ENCODE data around the gene C6orf136. TPM values are rescaled to one million over a fixed set of nuclear protein-coding genes. Genes with fewer than 3 reads are reported as not detected.

The C6orf136 gene
- total RNA-seq, 2 donors from 2014 or later: 71.3 to 83.3 TPM

DNA sequence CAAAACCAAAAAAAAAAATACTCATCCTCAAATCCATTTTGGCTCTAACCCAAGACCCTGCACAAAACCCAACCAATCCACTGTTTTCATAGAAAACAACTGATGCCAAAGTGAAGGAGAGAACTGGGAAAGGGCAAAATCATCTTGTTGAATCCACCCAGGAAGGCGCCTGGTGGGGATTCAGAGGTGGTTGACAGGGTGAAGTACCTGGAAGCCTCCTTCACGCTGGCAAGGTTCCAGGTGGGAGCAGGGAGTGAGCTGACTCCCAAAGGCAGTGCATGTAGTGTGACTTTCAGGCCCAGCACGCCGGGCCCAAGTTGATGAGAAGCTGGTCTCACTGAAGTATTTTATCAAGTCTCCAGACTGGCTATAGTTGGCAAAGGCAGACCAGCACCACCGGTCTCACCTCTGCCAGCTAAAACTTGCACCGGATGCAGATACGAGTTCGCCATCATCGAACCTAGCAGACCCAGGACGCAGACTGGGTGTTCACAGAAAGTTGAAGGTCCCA, 46.4 kb upstream of the C6orf136 start:
- Histone ChIP-seq H3K9me3 (no peaks in the 10 kb centered on the region), H3K4me1 (no peaks in the 10 kb centered on the region), H3K27me3 (no peaks in the 10 kb centered on the region), H3K27ac (no peak overlapping the region), H3K36me3 (peaks cover 29% of the 10 kb centered on the region), H3K9ac (ENCODE audit: low read depth in 2 of 2, low read length in 2 of 2) (no peak overlapping the region), H3K4me3 (no peak overlapping the region)
- intact Hi-C loops (cut with DNase I): loop anchor here (5.0 kb wide), 1 partner anchor 53 kb away; no protein-coding TSS in a partner anchor
- no peak for DNase-seq
- TF ChIP-seq CTCF (IDR thresholded peaks at IDR 0.05): no peak

DNA sequence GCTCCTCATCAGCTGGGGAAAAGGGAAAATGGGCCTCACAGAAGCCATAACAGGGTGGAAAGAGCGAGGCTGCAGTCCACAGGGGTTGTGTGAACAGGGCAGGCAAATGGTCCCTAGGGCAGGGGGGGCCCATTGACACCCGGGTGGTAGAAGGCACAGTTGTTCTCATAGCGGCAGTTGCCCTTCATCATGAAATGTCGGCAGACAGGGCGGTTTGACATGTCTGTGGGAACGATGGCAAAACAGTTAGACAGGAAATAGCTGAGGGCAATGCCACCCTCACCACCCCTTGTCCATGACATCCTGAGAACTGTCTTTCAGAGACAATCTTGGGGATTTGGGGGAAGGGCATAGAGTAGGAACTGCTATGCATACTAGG, 45.5 kb upstream of the C6orf136 start:
- Histone ChIP-seq H3K27ac (no peak overlapping the region), H3K27me3 (no peaks in the 10 kb centered on the region), H3K9me3 (no peaks in the 10 kb centered on the region), H3K4me3 (no peak overlapping the region), H3K9ac (ENCODE audit: low read depth in 2 of 2, low read length in 2 of 2) (no peak overlapping the region), H3K4me1 (no peaks in the 10 kb centered on the region), H3K36me3 (peaks cover 36% of the 10 kb centered on the region)
- DNase-seq: no peak
- no peak for TF ChIP-seq CTCF (IDR thresholded peaks at IDR 0.05)
- intact Hi-C loops (cut with DNase I): loop anchor here (5.0 kb wide), 1 partner anchor 54 kb away; no protein-coding TSS in a partner anchor

DNA sequence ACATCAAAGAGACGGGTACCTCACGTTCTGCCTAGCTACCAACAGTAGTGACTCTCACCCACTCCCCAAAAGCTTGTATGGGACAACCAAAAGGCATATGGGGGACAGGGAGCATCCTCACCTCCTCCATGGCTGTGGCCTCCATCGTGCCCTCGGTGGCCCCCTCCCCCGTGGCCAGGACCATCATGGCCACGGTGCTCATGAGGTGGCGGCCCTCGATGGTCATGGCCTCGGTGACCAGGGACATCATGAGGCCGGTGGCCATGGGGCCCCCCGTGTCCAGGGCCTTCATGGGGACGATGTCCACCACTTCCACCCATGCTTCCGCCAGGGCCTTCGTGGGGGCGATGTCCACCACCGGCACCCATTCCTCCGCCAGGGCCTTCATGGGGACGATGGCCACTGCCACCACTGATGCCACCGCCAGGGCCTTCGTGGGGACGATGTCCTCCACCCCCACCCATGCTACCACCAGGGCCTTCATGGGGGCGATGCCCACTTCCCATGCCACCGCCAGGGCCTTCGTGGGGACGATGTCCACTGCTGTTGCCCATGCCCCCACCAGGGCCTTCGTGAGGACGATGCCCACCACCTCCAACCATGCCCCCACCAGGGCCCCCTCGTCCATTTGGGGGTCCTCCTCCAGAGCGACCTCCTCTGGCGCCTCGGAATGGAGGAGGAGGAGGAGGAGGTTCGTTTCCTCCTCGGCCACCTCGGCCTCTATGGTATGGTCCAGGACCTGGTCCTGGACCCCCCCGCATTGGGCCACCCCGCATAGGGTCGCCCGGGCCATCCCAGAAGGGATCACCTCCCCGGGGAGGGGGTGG, 44.9 kb upstream of the C6orf136 start:
- Histone ChIP-seq H3K4me1 (no peaks in the 10 kb centered on the region), H3K4me3 (no peak overlapping the region), H3K36me3 (peaks cover 42% of the 10 kb centered on the region), H3K9ac (ENCODE audit: low read depth in 2 of 2, low read length in 2 of 2) (no peak overlapping the region), H3K27me3 (no peaks in the 10 kb centered on the region), H3K9me3 (no peaks in the 10 kb centered on the region), H3K27ac (no peak overlapping the region)
- no peak for TF ChIP-seq CTCF (IDR thresholded peaks at IDR 0.05)
- intact Hi-C loops (cut with DNase I): loop anchor here (5.0 kb wide), 1 partner anchor 55 kb away; no protein-coding TSS in a partner anchor
- no peak for DNase-seq

DNA sequence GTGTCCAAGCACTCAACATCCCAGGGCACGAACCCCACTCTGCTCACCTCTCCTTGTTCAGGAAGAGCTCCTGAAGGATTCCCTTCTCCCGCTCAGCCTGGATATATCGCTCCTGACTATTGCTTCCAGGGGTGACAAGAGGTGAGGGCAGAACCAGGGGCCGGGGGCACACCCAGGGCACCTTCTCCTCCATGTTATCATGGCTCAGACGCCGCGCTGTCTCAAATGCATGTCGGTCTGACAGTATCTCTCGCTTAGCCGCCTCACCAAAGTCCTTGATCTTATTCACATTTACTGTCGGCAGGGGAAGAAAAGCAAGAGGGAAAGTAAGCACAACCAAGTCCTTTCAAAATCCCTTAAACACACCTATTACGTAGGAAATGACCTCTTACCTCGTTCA, 43.0 kb upstream of the C6orf136 start:
- no peak for DNase-seq
- Histone ChIP-seq H3K36me3 (peaks cover 52% of the 10 kb centered on the region), H3K27me3 (no peaks in the 10 kb centered on the region), H3K27ac (no peak overlapping the region), H3K9me3 (no peaks in the 10 kb centered on the region), H3K9ac (ENCODE audit: low read depth in 2 of 2, low read length in 2 of 2) (no peak overlapping the region), H3K4me3 (no peak overlapping the region), H3K4me1 (no peaks in the 10 kb centered on the region)
- no peak for TF ChIP-seq CTCF (IDR thresholded peaks at IDR 0.05)
- intact Hi-C loops (cut with DNase I): loop anchor here (5.0 kb wide), 1 partner anchor 57 kb away; no protein-coding TSS in a partner anchor

DNA sequence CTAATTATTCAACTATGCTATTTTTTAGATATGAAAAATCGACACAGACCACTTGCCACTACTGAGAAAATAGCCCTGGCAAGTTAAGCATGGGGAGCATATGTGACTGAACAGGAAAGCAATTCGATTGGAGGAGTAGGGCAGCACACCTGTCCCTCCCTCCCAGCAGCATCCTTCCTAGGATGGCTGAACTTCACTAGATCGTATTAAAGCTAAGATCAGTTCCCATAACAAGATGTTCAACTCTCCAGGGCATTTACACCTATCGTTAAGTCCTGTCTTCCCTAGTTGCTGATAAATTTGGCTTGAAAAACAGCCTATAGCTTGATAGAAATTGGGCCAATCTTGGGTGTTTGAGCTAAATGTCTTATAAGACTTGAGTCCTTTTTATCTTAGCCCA, 36.9 kb upstream of the C6orf136 start:
- Histone ChIP-seq H3K4me1 (peaks cover 4% of the 10 kb centered on the region), H3K4me3 (no peak overlapping the region), H3K9ac (ENCODE audit: low read depth in 2 of 2, low read length in 2 of 2) (peak overlapping the region in 1 of 2 donors; percentile 23), H3K9me3 (no peaks in the 10 kb centered on the region), H3K27ac (no peak overlapping the region), H3K36me3 (peaks cover 28% of the 10 kb centered on the region), H3K27me3 (no peaks in the 10 kb centered on the region)
- TF ChIP-seq CTCF (IDR thresholded peaks at IDR 0.05): no peak
- intact Hi-C loops (cut with DNase I): no loop called here
- no peak for DNase-seq

Measured in colonic mucosa (tissue), 4 donors.